Measurements from ENCODE around the gene ARHGEF7.

Gene ARHGEF7

DNA sequence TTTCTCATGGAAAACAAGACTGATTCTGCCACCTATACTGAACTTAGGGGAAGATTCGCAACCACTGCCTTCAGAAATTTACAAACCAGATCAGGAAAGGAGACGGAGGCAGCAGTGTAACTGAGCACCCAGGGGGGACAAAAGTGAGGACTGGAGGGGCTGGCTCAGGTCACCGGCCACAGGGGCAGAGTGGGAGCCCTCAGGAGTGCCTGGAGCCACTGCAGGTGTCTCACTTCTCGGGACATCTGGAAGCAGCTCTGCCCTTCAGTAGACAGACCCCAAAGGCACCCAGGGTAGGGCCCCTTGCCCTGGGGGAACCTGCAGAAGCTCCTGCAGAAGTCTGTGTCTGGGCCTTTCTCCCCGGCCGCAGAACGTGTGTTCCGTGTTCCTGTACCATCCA is 5.8 kb downstream of the ARHGEF7 start:
- Histone ChIP-seq H3K9me3 (no peaks in the 10 kb centered on the region), H3K36me3 (no peaks in the 10 kb centered on the region), H3K4me3 (ENCODE audit: low read depth, low read length) (no peak overlapping the region), H3K27me3 (peaks cover 76% of the 10 kb centered on the region), H3K4me1 (no peaks in the 10 kb centered on the region)
- no peak for DNase-seq
- TF ChIP-seq, protein P1, sequence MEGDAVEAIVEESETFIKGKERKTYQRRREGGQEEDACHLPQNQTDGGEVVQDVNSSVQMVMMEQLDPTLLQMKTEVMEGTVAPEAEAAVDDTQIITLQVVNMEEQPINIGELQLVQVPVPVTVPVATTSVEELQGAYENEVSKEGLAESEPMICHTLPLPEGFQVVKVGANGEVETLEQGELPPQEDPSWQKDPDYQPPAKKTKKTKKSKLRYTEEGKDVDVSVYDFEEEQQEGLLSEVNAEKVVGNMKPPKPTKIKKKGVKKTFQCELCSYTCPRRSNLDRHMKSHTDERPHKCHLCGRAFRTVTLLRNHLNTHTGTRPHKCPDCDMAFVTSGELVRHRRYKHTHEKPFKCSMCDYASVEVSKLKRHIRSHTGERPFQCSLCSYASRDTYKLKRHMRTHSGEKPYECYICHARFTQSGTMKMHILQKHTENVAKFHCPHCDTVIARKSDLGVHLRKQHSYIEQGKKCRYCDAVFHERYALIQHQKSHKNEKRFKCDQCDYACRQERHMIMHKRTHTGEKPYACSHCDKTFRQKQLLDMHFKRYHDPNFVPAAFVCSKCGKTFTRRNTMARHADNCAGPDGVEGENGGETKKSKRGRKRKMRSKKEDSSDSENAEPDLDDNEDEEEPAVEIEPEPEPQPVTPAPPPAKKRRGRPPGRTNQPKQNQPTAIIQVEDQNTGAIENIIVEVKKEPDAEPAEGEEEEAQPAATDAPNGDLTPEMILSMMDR (IDR thresholded peaks at IDR 0.05; ENCODE audit: low read depth, low read length) = no peak

- Histone ChIP-seq H3K9me3 (no peaks in the 10 kb centered on the region), H3K4me1 (no peaks in the 10 kb centered on the region), H3K4me3 (ENCODE audit: low read depth, low read length) (no peak overlapping the region), H3K27me3 (peaks cover 75% of the 10 kb centered on the region), H3K36me3 (no peaks in the 10 kb centered on the region)
- TF ChIP-seq, protein P1 (IDR thresholded peaks at IDR 0.05; ENCODE audit: low read depth, low read length) = no peak
- DNase-seq = no peak
Observed at GRCh38 chr13:111121506-111121905, 6.4 kb downstream of the ARHGEF7 start.

GRCh38 chr13:111122056-111122455 is 6.9 kb downstream of the ARHGEF7 start:
- no peak for DNase-seq
- TF ChIP-seq, protein P1 (IDR thresholded peaks at IDR 0.05; ENCODE audit: low read depth, low read length) = no peak
- H3K4me3 ChIP-seq (ENCODE audit: low read depth, low read length) = no peak overlapping the region
- H3K27me3 ChIP-seq = peaks cover 72% of the 10 kb centered on the region
- H3K4me1 ChIP-seq = no peaks in the 10 kb centered on the region
- no peaks in the 10 kb centered on the region for H3K36me3 ChIP-seq
- no peaks in the 10 kb centered on the region for H3K9me3 ChIP-seq

DNA sequence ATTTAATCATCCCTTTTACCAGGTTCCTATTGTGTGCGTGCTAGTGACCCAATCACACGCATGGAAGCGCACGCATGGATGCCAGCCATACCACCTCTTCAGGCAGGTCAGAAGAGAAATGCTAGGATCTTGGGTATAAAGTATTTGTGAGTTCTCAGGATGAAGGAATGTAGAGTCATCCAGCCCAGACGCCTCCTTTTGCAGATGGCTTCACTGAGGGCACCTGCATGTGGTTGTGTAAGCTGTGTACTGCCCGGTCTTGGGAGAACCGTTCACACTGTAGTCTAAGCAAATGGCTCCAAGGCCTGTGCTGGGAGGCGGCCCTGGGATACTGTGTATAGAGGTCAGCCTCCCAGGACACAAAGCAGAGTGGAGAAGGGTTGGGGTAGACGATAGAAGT is 7.5 kb downstream of the ARHGEF7 start:
- peaks cover 67% of the 10 kb centered on the region for H3K27me3 ChIP-seq
- no peaks in the 10 kb centered on the region for H3K4me1 ChIP-seq
- H3K36me3 ChIP-seq = no peaks in the 10 kb centered on the region
- TF ChIP-seq, protein P1 (IDR thresholded peaks at IDR 0.05; ENCODE audit: low read depth, low read length) = no peak
- no peak for DNase-seq
- no peaks in the 10 kb centered on the region for H3K9me3 ChIP-seq
- no peak overlapping the region for H3K4me3 ChIP-seq (ENCODE audit: low read depth, low read length)

GRCh38 chr13:111123221-111123620 is 8.1 kb downstream of the ARHGEF7 start:
- H3K4me1 ChIP-seq = no peaks in the 10 kb centered on the region
- no peaks in the 10 kb centered on the region for H3K36me3 ChIP-seq
- no peak for DNase-seq
- H3K27me3 ChIP-seq = peaks cover 65% of the 10 kb centered on the region
- no peak overlapping the region for H3K4me3 ChIP-seq (ENCODE audit: low read depth, low read length)
- TF ChIP-seq, protein P1 (IDR thresholded peaks at IDR 0.05; ENCODE audit: low read depth, low read length) = no peak
- H3K9me3 ChIP-seq = no peaks in the 10 kb centered on the region; the same call in 1 of the 2 replicates

DNA sequence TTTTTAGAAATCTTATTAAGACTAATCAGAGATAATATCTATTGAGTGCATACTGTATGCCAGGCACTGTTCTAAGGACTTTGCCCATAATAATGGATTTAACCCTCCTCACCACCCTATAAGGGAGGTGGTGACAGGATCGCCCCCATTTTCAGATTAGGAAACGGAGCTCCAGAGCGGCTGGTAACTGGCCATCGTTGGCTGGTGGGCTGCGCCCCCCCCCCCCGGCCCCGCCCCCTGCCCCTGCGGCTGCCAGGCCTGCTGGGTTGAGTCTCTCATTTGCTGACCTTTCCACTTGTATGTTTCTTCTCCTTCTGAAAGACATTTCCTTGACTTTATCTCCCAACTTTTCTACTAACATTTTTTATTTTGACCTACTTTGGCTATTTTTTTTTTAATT is 8.5 kb downstream of the ARHGEF7 start:
- Histone ChIP-seq H3K4me3 (ENCODE audit: low read depth, low read length) (no peak overlapping the region), H3K36me3 (no peaks in the 10 kb centered on the region), H3K4me1 (no peaks in the 10 kb centered on the region), H3K9me3 (no peaks in the 10 kb centered on the region; the same call in 1 of the 2 replicates), H3K27me3 (peaks cover 65% of the 10 kb centered on the region)
- no peak for DNase-seq
- TF ChIP-seq, protein P1 (IDR thresholded peaks at IDR 0.05; ENCODE audit: low read depth, low read length) = no peak

All from BE2C (cell line).